ENCODE data around the gene RHBDF2. TPM values are rescaled to one million over a fixed set of nuclear protein-coding genes. Genes with fewer than 3 reads are reported as not detected.

Gene RHBDF2
- total RNA-seq, 1 donor from 2014 or later, result 34.5 TPM

DNA sequence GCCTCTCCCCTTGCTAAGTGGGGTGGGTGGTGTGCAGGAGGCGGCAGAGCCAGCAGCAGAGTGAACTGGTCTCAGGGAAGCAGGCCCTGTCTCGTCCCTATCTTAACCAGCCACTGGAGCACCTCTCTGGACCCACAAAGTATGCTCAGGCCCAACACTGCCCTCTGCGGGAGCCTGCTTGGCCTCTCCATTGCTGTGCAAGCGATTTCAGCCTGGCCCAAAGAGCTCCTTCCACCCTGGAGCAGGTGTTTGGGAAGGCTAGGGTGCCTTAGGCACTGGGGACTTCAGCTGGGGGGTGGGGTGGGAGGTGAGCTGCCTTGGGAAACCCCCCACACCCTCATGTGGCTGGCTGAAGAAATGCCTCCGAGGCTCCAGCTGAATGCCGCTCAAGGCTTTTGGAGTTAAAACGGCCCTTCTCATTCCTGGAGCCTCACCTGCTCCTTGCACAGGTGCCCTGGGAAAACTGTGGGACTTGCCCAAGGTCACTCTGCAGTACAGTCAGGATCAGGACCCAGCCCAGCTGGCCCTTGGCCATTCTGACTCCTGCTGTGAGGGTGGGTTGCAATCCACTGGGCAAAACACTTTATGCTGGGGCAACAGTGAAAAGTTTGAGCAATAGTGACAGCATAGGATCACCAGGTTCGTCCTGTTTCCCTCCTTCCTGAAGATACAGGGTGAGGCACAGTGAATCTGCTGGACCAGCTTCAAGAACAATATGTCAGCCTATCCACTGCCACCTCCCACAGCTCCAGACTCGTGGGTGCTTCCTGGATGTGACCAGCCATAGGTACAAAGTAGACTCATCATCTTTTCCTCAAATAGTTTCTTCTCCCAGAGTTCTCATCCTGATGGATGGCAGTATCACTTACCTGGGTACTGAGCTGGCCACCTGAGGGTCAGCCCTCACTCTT, 42.4 kb downstream of the RHBDF2 start:
- peak; percentile 79 for DNase-seq

DNA sequence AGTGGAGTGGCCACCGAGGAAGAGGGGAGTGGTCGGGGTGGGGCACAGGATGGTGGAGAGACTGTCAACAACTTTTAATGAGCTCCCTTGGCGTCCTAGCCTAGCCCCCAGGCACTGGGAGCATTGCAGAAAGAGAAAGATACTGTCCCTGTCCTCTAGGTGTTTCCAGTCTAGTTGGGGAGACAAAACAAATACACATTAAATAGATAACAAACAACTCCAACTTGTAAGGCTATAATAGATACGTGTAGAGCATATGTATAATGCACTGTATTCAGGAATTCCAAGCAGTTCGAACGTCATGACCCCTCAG, 47.8 kb downstream of the RHBDF2 start:
- no peak for DNase-seq

DNA sequence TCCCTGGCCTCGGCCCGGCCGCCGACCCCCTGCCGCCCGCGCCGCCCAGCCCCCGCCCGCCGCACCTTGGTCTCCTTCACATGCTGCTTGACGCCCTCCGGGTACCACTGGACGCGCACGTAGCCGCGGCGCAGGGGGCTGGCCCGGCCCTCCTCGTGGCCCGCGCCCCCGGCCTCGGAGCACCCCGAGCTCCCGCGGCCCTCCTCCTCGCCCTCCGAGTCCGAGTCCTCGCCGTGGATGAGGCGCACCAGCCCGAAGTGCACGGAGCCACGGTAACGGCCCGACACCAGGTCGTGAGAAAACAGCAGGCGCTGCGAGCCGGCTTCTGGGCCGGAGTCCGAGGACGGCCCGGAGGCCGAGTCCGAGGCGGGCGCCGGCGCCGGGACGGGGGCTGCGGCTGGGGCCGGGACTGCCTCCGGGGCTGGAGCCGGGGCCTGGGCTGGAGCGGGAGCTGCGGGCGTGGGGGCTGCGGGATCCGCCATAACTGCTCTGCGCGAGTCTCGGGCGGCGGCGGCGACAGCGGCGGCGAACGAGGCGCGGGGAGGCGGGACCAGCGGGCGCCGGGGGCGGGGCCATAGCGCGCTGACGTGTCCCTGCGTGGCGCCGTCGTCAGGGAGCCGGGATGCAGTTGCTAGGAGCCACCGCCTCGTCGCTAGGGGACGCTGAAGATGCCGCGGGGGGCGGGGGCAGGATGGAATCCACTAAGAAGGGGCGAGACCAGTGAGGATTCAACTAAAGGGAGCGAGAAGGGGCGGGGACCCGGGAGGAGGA, 48.4 kb downstream of the RHBDF2 start, which contains the start of gene UBE2O:
TSS of gene UBE2O (minus strand) at position 493 of the 771 bp plus-strand sequence. CDS start at position 482, 11 bp downstream.
- DNase-seq, result peak; percentile 90

DNA sequence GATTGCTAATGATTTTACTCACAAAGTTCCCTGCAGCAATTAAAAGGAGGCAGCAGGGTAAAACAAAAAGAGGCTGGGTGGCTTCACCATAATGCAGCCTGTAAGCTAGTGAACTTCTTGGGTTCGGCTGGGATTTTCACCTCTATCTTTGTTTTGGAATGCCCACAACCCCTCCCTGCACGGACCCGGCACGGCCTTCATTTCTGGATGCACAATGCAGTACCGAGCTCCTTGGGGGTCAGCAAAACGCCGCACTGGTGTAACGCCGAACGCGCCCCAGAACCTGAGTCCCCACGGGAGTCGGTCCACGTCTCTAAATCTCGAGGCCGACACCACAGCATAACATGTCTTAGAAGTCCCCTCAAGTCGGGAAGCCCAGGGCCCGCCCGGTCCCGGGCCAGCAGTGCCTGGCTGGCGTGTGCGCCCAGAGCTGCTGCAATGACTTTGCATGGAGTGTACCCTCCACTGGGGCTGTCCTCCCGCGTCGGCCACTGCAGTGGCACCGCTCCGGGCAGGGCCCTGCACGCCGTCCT, 49.0 kb downstream of the RHBDF2 start:
- peak; percentile 30 for DNase-seq

DNA sequence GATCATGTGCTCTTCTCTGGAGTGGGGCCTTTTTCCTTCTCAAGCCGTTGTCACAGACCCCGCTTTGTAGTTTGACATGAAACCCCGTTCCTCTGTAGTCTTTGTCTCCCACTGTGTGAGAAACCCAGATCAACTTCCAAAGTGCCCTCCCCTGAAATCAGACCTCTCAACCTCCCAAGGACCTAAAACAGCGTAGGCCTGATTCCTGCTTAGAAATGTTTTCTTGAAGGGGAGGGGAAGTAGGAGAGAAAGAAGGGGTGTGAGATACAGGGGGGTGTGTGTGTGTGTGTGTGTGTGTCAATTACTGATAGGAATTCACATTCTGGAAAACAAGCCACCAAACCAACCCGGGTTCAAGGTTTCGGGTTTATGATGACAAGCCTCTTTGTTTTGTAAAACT, 49.7 kb downstream of the RHBDF2 start:
- DNase-seq, result no peak

DNA sequence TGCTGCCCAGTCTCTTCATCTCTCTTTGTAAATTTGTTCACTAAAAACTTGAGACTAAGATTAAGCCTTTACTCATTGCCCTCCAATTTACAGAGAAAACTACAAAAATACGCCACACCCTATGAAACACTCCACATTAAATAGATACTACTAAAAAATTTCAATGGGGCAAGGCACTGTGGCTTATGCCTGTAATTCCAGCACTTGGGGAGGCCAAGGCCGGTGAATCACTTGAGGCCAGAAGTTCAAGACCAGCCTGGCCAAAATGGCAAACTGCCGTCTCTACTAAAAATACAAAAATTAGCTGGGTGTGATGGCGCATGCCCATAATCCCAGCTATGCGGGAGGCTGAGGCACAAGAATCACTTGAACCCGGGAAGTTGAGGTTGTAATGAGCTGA, 52.1 kb downstream of the RHBDF2 start:
- DNase-seq, result no peak

DNA sequence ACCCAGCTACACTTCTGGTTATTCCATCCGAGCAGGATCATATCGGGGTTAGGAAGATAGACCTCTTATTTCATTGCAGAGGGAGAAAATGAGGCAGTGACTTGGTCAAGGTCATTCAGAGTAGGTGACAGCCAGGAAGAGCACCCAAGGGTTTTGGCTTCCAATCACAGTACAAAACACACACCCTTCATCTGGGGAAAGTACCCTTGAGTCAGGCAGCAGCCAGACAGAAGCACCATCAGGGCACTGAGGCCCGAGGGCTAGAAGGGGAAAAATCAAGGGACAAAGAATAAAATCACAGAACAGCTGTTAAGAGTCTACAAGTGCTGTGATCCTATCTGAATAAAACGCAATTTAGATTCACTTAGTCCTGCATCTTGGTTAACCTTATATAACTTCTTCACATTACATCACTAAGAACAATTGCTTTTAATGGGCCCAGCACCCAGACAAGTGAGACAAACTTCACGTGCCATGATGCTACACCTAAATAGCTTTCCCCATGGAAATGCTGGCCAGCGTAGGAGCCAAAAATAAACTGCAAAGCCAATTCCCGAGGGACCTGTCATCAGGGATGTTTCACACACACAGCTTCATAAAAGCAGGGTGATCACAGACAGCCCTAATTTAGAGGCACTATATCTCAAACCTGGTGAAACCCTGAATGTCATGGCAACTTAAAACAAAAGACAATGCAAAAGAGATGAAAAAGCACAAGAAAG, 53.1 kb downstream of the RHBDF2 start:
- no peak for DNase-seq

DNA sequence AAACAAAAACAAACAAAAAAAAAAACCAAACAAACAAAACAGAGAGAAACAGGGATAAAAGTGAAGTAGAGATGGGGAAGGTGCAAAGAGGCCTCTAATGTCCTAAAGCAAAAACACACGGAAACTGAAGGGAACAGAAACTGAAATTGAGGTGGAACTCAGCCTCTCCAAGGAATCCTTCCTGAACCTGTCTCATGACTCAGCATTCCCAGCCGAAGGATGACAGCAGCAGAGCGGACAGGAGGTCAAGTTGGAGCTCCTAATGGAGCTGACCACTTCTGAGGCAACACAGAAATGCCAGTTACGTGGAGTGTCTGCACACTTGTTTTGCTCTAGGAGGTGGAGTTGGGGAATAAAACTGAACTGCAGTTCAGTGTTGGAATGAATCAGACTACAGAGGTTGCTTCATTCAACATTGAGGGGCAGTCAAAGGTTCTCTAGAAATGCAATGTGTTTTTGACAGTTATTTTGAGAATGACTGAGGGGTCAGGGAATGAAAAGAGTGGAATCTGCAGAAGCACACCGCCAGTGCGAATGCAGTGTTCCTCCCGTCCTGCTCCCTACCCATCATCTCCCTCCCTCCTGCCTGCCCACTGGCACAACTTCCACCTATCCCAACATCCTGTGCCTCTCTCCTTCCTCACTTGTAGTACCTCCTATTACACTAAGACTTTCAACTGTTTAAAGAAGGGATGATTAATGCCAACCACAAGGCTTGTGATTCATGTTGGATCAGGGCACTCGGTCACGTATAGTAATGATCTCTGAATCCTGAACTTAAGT, 54.6 kb downstream of the RHBDF2 start:
- DNase-seq, result peak; percentile 52

DNA sequence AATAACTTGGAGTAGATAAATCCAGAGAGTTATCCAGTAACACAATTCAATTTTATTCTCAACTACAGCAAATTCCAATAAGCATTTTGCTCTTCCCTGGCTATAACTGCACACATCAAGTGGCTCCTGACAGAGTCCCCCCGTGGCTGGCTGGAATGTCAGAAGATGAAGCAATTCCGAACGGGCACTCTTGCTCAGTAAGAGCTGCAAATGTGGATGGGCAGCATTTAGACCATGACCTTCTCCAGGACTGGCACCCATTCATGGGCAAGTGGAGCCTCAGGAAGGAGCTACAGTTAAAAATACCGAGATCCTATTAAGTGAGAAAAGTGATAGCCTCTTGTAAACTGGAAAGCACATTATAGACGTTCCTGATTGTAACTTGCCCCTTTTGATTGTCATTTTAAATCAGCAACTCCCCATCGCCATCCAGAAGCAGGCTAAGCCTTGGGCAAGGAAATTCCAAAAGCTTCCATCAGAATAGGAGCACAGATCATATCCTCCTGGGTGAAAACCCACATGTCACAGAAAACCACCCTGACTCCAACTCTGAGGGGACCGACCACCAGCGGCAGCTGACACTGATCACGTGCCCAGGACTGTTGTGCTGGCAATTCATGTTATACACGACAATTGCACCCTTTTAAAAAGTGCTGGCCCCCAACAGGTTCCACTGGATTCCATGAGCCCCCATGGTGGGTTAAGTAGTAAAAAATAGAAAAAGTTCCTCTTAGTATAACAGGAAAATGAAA, 55.4 kb downstream of the RHBDF2 start:
- no peak for DNase-seq

DNA sequence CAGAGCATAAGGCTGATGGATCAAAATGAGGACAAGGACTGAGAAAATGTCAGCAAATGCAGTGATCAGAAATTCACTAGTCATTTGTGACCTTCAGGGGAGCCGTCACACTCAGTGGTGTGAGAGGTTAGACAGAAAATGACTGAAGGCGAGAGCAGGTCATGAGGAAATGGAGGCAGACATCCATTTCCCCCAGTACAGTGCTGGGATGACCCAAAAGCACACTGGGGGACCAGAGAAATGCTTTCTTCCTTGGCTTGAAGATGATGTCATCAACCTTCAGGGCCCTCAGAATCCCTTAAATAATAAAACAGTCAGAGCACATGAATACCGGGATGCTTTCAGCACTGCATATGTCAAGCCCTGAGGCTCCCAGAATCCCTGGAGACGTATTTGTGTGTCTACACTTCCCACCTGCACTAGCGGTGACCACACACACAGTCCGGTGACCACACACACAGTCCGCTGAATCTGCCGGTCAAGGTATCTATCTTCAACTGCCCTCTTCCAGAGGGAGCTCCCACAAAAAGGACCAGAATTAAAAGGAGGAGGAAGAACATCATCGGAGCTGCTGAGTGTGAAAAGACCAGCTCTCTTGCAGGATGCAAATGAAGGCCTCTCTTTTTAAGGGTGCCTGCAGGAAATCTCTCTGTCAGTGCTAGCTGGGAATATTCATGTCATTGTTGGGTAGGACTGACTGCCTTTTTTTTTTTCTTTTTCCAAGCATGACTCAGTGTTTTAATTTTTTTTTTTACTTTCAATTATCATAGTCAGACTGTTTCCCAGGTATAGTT, 56.5 kb downstream of the RHBDF2 start:
- DNase-seq, result peak; percentile 22

DNA sequence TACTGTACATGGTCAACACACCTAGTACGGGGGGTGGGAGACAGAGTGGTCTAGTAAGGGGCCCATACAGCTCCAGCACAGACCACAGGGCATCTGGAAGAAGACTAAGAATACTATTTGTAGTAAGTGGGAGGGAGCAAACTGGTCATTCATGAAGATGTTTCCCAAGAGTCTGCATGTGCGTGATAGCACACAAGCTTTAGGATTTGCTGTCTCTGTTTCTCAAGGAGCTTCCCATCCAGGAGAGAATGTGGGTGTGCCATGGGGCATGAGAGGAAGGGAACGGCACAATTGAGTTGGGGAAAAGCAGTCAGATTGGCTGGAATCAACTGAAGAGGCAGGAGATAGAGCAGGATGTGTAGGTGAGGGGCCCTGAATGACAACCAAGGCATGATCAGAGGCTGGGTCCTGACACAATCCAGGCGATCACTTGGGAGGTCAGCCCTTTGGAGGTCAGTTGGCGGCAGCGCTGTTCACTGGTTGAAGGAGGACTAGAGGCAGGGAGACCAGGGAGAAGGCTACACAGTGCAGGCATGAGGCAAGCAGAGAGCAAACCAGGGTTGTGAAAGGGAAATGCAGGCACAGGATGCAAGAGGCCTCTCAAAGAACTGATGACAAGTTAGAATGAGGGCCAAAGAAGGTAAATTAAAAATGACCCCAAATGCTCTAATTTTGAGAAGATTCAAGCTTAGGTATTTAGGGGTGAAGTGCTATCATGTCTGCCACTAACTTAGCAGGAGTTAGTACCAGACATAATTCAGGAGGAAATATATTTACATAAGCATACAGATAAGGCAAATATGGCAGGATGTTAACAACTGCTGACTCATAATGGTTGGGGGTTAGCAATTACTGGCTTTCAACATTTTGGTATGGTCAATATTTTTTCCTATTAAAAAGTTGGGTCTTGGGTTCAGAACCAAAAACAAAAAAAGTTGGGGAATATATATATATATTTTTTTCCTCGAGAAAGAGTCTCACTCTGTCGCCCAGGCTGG, 58.6 kb downstream of the RHBDF2 start:
- DNase-seq, result peak; percentile 36

DNA sequence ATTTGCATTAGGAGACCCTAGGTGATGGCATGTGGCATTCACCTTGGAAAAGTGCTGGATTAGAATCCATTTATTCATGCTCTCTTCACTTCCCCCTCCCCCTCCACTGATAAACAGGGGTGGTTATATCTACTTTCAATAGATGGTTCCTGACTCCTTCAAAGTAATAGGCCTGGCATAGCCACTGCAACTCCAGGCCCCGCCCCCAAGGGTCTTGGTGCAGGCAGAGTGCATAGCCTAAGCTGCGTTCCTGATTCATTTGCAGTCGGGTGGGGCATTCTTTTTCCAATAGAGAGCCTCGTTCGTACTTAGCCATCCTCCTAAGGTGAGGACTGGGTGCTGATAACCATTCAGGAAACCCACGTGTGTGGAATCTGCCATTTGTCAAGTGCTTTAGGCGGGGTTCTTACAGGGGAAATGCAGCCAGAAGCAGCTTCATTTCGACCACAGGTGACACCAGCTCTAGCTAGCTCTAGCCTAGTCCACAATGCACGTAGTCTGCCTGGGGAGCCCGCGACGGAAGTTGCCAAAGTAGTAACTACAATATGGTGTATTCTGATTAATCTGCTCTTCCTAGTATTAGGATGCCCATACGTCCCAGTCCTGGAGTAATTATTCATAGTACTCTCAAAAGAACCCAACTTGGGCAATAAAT, 59.4 kb downstream of the RHBDF2 start:
- no peak for DNase-seq

DNA sequence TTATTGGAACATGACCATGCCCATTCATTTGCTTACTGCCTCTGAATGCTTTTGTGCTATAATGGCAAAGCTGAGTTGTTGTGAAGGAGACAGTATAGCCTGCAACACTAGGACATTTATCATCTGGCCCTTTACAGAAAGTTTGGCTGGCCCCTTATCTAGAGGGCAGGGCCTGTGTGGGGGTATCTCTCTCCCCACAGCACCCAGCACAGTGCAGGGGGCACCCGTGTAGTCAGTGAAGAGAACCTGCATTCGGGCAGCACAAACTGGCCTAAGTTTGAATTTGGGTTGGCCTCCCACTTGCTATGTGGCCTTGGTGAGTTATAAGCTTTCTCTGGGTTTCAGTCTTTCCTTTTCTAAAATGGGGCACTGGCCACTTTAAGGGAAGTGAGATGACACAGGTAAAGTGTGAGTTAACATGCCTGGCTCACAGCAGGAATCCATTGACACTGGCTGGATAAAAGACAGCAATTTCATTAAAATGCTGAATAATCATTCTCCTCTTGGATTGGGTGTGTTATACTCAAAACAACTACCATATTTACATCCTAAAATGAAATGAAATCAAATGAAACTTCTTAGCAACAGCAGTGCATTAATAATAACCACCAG, 60.4 kb downstream of the RHBDF2 start:
- no peak for DNase-seq

DNA sequence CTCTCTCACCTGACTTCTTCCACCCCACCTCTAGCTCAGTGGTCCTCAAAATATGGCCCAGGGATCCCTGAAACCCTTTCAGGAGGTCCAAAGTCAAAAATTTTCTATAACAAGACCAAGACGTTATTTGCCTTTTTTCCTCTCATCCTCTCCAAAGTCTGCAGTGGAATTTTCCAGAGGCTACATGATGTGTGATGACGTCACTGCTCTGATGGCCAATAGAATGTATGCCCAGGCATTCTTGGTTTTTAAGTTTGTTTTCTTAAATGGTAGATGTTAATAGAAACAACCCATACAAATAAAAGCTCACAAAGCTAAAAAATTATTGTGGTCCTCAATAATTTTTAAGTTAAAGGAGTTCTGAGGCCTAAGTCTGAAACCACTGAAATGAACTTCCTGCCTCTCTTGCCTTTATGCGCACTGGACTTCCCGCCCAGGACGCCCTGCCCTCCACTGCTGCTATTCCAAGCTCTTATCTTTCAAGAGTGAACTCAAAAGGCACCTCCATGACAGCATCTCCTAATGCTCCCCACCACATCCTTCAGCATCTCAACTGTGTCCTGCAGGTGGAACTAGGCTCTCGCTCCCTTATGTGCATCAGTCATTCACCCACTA, 61.8 kb downstream of the RHBDF2 start:
- DNase-seq, result no peak

DNA sequence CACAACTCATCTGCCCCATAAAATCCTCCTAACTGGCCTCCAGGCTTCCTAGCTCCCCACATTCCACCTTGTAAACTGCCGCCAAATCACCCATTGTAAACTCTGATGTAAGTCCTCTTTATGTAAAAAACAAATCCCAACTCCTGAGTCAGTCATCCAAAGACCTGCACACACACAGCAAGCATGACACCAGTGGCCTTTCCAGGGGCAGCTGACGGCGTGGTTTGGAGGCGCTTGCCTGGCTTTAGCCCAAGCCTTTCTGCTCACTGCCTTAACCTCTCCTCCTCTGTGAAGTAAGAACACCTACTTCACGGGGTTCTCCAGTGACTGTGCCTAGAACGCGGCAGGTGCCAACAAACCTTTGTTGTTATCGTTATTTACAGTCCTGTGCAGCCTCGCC, 62.3 kb downstream of the RHBDF2 start:
- no peak for DNase-seq

DNA sequence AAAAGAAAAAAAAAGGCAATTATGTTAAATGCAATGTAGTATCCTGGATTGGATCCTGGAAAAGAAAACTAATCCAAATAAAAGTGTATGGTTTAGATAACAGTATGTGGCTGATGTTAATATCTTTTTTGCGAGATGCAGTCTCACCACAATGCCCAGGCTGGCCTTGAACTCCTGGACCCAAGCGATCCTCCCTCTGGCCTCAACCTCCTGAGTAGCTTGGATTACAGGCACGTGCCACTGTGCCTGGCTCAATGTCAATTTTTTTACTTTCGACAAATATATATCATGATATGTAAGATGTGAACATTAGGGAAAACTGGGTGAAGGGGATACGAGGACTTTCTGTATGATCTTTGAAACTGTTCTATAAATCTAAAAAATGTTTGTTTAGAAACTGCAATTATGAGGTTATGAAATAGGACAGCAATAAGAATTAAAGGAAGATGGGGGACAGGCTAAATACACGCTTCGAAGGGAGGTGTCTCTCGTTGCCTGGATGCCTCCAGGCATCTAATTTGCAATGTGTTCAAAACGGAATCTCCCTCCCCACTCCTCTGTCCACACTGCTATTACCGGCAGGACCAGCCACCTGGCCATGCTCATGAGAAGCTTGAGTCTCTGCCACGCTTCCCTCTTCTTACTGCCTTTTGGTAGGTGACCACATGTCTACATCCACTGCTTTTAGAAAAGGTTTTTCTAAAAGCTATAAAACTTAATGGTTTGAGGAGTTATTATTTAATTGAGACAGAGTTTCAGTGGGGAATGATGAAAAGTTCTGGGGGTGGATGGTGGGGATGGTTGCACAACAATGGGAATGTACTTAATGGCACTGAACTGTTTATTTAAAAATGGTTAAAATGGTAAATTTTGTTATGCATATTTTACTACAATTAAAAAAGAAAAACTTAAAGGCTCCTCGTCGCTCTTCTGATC, 63.5 kb downstream of the RHBDF2 start:
- no peak for DNase-seq

DNA sequence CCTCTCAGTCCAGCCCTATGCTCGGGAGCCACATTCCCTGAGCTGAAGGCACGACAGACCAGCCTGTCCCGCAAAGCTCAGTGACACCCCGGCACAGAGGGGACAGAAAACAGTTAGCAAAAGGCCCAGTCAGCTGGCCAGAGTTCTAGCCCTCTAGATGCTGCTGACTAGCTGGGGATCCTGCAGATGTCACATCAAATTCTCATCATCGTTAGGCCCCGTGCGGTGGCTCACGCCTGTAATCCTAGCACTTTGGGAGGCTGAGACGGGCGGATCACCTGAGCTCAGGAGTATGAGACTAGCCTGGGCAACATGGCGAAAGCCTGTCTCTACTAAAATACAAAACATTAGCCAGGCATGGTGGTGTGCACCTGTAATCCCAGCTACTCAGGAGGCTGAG, 65.5 kb downstream of the RHBDF2 start:
- no peak for DNase-seq

Data from dermis blood vessel endothelial cell (primary cell).